ES-I3 (cell line): Measurements from ENCODE around the gene PAX2.
A peak's percentile ranks its signal among the peaks of the same experiment; 100 is the strongest.

Experiments used
- H3K36me3 ChIP-seq: 2 replicates; pipeline ENCODE4 v1.6.1; 2013; ENCODE audit warnings: mild to moderate bottlenecking, low read length, control low read depth, moderate library complexity; ENCODE audit not compliant: insufficient read depth
- H3K4me1 ChIP-seq: 2 replicates; pipeline ENCODE4 v1.6.1; 2013; ENCODE audit warnings: mild to moderate bottlenecking, control low read depth, low read length; ENCODE audit not compliant: insufficient read depth
- H3K9ac ChIP-seq: 2 replicates; pipeline ENCODE4 v1.6.1; 2013; ENCODE audit warnings: low read depth, mild to moderate bottlenecking, low read length, moderate library complexity
- H3K9me3 ChIP-seq: 2 replicates; pipeline ENCODE4 v1.6.1; 2013; ENCODE audit warnings: mild to moderate bottlenecking, low read length, moderate library complexity; ENCODE audit not compliant: control insufficient read depth, insufficient read depth

Gene PAX2

GRCh38 chr10:100826983-100827818 lies 81.8 kb downstream of the PAX2 start:
- Histone ChIP-seq H3K9me3 (no peaks in the 10 kb centered on the region; the same call in 1 of the 2 replicates), H3K9ac (peak overlapping the region; percentile 48; the same call in 1 of the 2 replicates), H3K4me1 (peaks cover 6% of the 10 kb centered on the region; the same call in 1 of the 2 replicates), H3K36me3 (no peaks in the 10 kb centered on the region)

GRCh38 chr10:100827819-100828737 lies 82.7 kb downstream of the PAX2 start:
- Histone ChIP-seq H3K9ac (peak overlapping the region; percentile 40; the same call in 1 of the 2 replicates), H3K9me3 (no peaks in the 10 kb centered on the region; the same call in 1 of the 2 replicates), H3K4me1 (peaks cover 6% of the 10 kb centered on the region; the same call in 1 of the 2 replicates), H3K36me3 (no peaks in the 10 kb centered on the region)

DNA sequence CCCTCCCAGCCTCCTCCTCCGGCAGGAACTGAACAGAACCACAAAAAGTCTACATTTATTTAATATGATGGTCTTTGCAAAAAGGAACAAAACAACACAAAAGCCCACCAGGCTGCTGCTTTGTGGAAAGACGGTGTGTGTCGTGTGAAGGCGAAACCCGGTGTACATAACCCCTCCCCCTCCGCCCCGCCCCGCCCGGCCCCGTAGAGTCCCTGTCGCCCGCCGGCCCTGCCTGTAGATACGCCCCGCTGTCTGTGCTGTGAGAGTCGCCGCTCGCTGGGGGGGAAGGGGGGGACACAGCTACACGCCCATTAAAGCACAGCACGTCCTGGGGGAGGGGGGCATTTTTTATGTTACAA lies 83.3 kb downstream of the PAX2 start:
- peaks cover 6% of the 10 kb centered on the region; the same call in 1 of the 2 replicates for H3K4me1 ChIP-seq
- peak overlapping the region; percentile 40; the same call in 1 of the 2 replicates for H3K9ac ChIP-seq

DNA sequence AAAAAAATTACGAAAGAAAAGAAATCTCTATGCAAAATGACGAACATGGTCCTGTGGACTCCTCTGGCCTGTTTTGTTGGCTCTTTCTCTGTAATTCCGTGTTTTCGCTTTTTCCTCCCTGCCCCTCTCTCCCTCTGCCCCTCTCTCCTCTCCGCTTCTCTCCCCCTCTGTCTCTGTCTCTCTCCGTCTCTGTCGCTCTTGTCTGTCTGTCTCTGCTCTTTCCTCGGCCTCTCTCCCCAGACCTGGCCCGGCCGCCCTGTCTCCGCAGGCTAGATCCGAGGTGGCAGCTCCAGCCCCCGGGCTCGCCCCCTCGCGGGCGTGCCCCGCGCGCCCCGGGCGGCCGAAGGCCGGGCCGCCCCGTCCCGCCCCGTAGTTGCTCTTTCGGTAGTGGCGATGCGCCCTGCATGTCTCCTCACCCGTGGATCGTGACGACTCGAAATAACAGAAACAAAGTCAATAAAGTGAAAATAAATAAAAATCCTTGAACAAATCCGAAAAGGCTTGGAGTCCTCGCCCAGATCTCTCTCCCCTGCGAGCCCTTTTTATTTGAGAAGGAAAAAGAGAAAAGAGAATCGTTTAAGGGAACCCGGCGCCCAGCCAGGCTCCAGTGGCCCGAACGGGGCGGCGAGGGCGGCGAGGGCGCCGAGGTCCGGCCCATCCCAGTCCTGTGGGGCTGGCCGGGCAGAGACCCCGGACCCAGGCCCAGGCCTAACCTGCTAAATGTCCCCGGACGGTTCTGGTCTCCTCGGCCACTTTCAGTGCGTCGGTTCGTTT lies 83.9 kb downstream of the PAX2 start:
- Histone ChIP-seq H3K36me3 (no peaks in the 10 kb centered on the region), H3K9me3 (no peaks in the 10 kb centered on the region; the same call in 1 of the 2 replicates), H3K4me1 (peaks cover 6% of the 10 kb centered on the region; the same call in 1 of the 2 replicates), H3K9ac (peak overlapping the region; percentile 28; the same call in 1 of the 2 replicates)

More for the DNA sequence above, 83.3 kb downstream of the PAX2 start:
- H3K36me3 ChIP-seq, result no peaks in the 10 kb centered on the region
- no peaks in the 10 kb centered on the region; the same call in 1 of the 2 replicates for H3K9me3 ChIP-seq

DNA sequence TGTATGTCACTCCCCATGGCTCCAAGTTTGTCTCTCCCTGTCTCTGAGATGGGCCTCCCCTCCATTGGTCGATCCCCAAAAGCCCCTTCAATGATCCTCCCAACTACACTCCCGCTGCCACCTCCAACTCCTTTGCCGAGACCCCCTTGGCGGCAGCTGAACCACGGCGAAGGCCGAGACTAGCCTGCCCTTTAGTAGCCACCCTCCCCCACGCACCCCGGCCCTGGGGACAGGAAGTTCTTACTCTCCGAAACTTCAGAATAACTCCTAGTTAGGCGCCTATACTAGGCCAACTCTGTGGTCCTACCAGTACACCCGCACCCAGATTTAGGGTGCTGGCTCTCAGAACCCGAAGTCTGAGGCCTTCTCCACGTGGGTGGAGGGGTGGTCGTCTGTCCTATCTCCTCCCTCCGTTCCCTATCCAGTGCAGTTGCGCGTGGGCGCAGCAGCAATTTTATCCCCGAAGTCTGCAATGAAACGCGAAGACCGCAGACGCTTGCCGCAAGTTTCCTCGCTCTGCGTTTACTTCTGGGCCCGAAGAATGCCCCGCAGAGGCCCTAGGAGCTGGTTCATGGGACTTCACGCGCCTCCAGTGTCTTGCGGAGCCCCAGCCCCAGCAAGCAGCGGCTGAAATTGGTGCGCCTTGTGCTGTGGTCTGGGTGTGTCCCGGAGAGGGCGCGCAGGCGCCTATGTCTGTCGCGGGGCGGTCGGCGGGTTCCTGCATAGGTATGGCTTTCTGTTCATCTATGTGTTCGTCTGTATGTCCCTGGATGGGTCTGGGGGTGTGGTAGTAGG lies 84.7 kb downstream of the PAX2 start:
- Histone ChIP-seq H3K36me3 (no peaks in the 10 kb centered on the region), H3K4me1 (peaks cover 6% of the 10 kb centered on the region; the same call in 1 of the 2 replicates), H3K9ac (no peak overlapping the region; the same call in 1 of the 2 replicates), H3K9me3 (no peaks in the 10 kb centered on the region; the same call in 1 of the 2 replicates)

- no peaks in the 10 kb centered on the region; the same call in 1 of the 2 replicates for H3K9me3 ChIP-seq
- H3K9ac ChIP-seq, result no peak overlapping the region
- H3K4me1 ChIP-seq, result peaks cover 6% of the 10 kb centered on the region; the same call in 1 of the 2 replicates
- no peaks in the 10 kb centered on the region for H3K36me3 ChIP-seq
Measured at GRCh38 chr10:100830728-100831111, 85.3 kb downstream of the PAX2 start.

DNA sequence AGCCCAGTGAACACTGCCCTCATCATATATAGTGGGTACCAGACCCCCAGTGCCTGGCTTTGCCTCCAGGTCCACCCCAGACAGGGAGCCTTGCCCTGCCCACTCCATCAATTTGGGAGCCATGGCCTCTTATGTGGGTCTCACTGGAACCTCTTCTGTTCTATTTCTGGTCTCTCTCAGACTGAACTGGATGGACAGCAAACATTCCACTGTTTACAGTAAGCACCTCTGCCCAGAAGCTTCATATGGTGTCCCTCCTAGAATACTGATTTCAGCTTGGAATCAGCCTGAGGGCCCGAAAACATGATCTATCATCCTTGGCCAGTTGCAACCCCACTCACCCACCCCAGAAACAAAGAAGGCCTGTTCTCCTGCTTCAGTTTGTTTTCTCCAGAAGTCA lies 86.4 kb downstream of the PAX2 start:
- H3K9ac ChIP-seq, result no peak overlapping the region
- no peaks in the 10 kb centered on the region; the same call in 1 of the 2 replicates for H3K9me3 ChIP-seq
- peaks cover 6% of the 10 kb centered on the region; the same call in 1 of the 2 replicates for H3K4me1 ChIP-seq
- no peaks in the 10 kb centered on the region for H3K36me3 ChIP-seq

- no peaks in the 10 kb centered on the region for H3K9me3 ChIP-seq
- no peak overlapping the region for H3K9ac ChIP-seq
- no peaks in the 10 kb centered on the region for H3K4me1 ChIP-seq
- H3K36me3 ChIP-seq, result no peaks in the 10 kb centered on the region
Measured at GRCh38 chr10:100835810-100836209, 90.4 kb downstream of the PAX2 start.

GRCh38 chr10:100836891-100837290 lies 91.5 kb downstream of the PAX2 start:
- Histone ChIP-seq H3K4me1 (no peaks in the 10 kb centered on the region), H3K9ac (no peak overlapping the region), H3K36me3 (no peaks in the 10 kb centered on the region)

DNA sequence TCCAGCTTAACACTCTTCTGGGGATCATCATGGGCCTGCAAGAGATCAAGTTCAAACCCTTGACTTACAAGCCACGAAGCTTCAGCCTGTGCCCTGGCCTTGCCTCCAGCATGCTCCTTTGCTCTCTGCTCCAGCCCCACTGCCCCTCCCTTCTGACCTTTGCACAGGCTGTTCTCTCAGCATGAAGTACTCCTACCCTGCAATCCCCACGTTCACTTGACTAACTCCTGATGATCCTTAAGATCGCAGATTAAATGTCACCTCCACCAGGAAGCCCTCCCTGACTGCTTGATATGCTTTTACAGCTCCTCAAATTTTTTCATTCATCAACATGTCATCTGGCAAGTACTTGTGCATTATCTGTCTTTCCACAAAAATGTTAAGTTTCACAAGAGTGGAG lies 91.9 kb downstream of the PAX2 start:
- Histone ChIP-seq H3K36me3 (no peaks in the 10 kb centered on the region), H3K9me3 (no peaks in the 10 kb centered on the region), H3K4me1 (no peaks in the 10 kb centered on the region), H3K9ac (no peak overlapping the region)

More at GRCh38 chr10:100836891-100837290, 91.5 kb downstream of the PAX2 start:
- no peaks in the 10 kb centered on the region for H3K9me3 ChIP-seq

- H3K9me3 ChIP-seq, result no peaks in the 10 kb centered on the region
- no peak overlapping the region for H3K9ac ChIP-seq
- H3K4me1 ChIP-seq, result no peaks in the 10 kb centered on the region
- H3K36me3 ChIP-seq, result no peaks in the 10 kb centered on the region
Measured at GRCh38 chr10:100838986-100839385, 93.6 kb downstream of the PAX2 start.

DNA sequence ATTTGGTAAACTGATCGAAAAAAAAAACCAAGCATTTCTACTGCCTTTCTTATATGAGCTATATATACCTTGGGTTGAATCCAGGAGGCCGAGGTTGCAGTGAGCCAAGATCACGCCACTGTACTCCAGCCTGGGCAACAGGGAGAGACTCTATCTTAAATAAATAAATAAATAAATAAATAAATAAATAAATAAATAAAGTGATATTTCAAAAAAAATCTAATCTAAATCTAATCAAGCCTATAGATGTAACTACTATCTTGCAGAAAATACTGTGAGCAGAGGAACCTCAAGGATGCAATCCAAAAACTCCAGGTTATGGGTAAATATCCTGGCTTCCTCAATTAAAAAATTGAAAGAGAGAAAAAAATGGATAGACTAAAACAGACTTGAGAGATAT lies 96.1 kb downstream of the PAX2 start:
- no peaks in the 10 kb centered on the region for H3K36me3 ChIP-seq
- no peak overlapping the region for H3K9ac ChIP-seq
- no peaks in the 10 kb centered on the region for H3K4me1 ChIP-seq
- H3K9me3 ChIP-seq, result no peaks in the 10 kb centered on the region

- H3K9ac ChIP-seq, result no peak overlapping the region
- no peaks in the 10 kb centered on the region for H3K36me3 ChIP-seq
- H3K9me3 ChIP-seq, result no peaks in the 10 kb centered on the region
- no peaks in the 10 kb centered on the region for H3K4me1 ChIP-seq
Measured at GRCh38 chr10:100847440-100847839, 102.1 kb downstream of the PAX2 start.
